NCI-H2196 (cell line): ENCODE measurements around the gene VKORC1L1.
"Not testable (repeated sequence)": the region's sequence is repeated elsewhere in the genome, so short reads cannot be mapped to it uniquely, and the experiment has no call there.

Experiments
- DNase-seq: peaks from one replicate; lab custom pipeline; 2025; ENCODE audit not compliant: unreplicated experiment; lab: John Stamatoyannopoulos, UW

VKORC1L1 gene

DNA sequence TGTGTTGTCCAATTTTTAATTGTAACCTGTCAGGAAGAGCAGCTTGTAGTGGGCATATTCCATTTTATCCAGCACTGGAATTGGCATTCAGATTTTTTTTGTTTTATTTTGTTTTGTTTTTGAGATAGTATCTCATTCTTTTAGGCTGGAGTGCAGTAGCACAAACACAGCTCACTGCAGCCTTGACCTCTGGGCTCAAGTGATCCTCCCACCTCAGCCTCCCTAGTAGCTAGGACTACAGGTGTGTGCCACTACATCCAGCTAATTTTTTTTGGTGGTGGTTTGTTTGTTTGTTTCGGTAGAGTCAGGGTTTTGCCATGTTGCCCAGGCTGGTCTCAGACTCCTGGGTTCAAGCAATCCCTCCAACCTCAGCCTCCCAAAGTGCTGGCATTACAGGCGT, 64.4 kb downstream of the VKORC1L1 start:
- DNase-seq, result no peak

DNA sequence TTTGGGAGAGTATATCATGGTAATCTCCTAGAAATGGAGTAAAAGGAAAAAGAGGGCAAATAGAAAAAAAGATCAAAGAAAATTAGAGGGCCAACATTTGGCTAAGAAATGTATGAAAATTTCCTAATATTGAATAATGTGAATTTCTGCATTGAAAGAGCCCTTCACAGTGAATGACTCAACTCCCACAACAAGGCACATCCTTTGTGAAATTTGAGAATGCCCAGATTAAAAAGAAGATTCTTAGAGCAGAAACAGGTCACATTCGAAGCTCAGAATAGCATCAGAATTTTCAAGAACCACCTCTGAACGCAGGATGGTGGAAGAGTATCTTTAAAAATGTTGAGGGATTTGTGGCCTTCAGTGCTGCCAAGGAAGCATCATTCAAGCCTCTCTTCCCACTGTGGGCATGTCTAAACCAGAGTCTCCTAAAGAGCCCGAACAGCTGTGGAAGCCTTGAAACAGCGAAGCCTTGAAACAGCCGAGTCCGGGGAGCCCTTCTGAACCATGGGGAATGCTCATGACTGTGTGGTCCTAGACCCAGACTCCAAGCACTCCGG, 65.5 kb downstream of the VKORC1L1 start:
- no peak for DNase-seq

GRCh38 chr7:65945787-65946186, 72.9 kb downstream of the VKORC1L1 start:
- not testable (repeated sequence) for DNase-seq

DNA sequence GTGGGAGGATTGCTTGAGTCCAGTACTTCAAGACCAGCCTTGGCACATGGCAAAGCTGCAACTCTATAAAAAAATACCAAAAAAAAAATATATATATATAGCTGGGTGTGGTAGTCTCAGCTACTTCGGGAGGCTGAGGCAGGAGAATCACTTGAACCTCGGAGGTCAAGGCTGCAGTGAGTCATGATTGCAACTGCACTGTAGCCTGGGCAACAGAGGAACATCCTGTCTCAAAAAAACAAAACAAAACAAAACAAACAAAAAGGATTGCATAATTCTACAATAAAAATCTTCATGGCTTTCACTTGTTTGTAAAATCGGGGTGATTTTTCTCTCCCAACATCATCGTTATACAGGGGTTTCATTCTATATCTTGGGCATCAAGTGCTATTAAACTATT, 74.0 kb downstream of the VKORC1L1 start:
- DNase-seq, result peak; percentile 21

DNA sequence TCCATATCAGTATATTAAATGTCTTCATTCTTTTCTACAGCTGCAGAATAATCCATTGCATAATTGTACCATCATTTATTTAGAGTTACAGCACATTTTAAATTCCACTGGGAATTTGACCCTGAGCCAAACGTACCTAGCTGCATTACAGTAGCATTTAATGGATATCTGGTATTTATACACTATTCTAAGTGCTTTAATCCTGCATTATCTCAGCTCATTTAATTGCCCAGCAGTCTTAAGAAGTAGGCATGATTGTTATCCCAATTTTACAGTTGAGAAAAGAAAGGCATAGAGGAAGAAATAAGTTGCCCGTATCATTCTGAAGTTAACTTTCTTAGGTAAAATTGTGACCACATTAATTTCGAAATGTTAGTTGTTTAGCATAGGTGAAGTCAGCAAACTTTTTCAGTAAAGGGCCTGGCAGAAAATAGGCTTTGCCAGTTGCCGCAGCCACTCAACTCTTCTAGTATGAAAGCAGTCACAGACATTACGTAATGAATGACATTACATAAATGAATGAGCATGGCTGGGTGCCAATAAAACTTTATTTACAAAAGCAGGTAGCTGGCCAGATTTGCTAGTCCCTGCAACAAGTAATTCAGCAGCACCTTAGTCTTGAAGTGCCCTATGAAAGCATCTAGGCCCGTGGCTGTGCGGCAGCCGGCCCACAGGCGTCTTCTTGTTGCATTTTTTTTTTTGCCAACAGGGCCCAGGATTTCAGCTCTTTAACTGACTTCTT, 79.1 kb downstream of the VKORC1L1 start:
- DNase-seq, result peak; percentile 21

DNA sequence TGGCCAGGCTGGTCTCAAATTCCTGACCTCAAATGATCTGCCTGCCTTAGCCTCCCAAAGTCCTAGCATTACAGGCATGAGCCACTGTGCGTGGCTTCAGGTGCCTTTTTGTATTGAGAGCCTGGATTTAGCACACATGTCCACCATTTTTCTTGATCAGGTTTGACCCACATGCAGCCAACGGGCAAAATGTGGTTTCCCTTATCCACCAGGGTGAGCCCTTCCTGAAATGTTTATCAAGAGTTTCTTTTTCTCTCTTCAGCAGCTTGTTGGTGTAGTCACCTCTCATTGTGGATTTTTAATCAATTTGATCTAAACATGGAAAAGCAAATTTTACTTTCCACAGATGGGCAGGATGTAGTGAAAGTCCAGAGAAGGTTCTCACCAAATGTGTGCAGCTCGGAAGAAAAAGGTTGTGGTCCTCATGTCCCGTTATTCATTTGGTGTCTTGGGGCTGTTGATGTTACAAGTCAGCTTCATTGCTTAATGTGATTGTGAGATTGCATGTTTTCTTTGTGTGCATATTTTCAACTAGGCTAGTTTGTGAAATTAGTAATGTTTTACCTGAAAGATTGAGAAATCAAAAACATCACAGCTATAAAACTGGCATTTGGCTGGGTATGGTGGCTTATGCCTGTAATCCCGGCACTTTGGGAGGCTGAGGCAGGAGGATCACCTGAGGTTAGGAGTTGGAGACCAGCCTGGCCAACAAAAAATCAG, 80.3 kb downstream of the VKORC1L1 start:
- no peak for DNase-seq

DNA sequence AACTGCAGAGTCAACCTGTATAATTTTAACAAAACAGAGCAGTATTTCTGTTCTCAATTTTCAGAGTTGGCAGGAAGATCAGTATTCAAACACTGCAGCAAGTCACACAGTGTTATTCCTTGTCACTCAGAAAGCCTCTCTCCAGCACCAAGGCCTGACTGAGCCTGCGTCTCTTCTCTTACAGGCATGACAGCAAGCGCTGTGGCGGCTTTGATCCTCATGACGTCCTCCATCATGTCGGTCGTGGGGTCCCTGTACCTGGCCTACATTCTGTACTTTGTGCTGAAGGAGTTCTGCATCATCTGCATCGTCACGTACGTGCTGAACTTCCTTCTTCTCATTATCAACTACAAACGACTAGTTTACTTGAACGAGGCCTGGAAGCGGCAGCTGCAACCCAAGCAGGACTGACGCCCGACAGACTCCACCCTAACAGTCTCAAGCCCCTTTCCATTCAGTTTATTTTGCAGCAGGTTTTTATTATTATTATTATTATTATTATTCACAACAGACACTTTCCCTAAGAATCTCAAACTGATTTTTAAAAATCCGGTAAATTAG, 81.1 kb downstream of the VKORC1L1 start:
- no peak for DNase-seq

DNA sequence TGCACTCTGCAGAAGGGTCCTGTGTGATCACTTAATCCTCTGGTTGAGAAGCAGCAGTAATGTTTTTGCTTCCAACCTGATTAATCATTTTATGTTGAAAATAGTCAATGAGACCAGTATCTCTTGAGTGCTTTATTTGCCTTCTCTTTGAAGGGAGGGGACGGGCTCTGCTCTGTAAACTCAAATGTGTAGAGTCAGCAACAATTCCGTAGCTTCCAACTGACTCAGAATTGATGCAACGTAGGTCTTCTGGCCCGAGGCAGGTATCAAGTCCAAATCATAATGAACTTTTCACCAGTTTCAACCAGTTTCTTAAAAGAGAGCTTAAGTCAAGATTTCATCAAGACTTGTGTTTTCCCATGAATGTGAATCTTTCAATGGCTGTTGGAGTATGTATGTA, 82.8 kb downstream of the VKORC1L1 start:
- DNase-seq, result no peak

DNA sequence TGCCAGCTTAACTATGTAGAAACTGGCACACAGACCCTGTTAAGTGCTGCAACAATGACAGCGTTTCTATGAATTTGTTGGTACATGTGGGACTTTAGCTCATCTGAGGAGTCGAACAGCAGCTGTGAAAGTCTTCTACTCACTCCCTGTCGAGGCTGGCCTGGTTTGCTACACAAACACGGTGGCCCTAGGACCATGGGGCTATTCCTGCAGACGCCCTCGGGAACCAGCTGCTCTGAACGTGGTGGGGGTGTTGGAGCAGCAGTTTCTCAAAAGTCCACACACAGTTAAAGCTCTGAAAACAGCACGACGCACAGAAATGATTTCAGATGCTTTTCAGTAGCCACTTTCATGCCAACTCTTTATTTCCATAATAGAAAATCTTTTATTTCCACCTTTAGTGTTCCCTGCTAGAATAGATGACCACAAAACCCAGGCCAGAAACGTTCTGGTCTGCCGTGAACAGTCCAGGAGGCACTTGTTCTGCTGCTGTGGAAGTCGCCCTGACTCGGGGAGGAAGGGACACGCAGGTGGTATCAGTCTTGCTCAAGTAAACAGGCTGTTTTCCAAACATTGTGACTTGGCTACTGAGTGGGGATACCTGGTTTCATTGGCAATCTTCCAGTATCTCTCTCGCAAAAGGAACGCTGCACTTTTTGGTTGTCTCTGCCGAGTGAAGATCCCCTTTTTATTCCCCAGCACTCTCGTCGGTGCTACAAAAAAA, 87.6 kb downstream of the VKORC1L1 start:
- DNase-seq, result no peak

DNA sequence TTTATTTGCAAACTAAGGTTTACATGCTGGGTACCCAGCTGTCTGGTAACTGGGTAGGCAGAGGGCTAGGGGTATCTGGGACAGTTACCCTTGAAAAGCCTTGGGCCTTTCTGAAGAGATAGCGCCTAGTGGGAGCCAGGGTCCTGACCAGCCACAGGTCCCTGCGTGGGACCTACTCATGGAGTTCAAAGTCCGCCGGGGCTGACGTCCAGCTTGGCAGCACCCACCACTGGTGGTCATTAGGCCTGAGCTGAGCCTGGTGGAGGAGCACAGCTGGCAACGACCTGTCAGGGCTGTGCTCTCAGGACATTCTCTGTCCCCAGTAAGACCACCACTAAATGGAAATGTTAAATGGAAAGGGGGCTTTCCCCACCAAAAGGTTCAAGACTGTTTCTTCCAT, 89.2 kb downstream of the VKORC1L1 start:
- no peak for DNase-seq

GRCh38 chr7:65964671-65965070, 91.8 kb downstream of the VKORC1L1 start:
- DNase-seq, result not testable (repeated sequence)

DNA sequence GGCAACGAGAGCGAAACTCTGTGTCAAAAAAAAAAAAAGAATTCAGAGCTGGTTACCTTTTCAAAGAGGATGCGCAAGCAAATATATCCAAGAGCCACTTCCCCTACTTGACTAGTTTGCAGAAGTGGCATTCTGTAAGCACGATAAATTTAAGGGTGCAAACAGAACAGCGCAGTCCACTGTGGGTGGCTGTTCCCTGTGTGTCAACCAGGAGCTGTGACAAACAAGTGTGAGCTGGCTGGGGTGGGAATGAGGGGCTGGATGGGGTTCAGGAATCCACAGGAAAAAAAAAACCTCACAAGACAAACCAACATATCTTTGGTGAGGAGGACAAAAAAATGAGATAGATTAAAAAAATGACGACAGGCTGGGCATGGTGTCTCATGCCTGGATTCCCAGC, 93.3 kb downstream of the VKORC1L1 start:
- DNase-seq, result no peak

- no peak for DNase-seq
These were observed 94.7 kb downstream of the VKORC1L1 start for GRCh38 chr7:65967361-65968155.

GRCh38 chr7:65968256-65969185, 95.6 kb downstream of the VKORC1L1 start:
- no peak for DNase-seq

DNA sequence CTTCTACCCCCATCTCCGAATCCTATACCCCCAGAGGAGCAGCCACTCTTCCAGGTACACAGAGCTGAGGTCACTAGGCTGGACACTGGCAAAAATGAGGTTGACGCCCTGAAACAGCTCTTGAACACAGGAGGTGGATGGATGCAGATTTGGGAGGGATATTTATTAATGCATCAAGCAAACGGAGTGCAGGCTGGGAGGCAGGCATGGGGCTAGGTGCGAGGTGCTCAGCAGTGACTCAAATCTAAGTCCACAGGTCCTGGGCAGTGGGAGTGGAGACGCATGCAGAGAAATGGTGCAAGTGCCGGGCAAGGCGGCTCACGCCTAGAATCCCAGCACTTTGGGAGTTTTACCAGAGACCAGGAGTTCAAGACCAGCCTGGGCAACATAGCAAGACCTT, 98.1 kb downstream of the VKORC1L1 start:
- DNase-seq, result no peak

GRCh38 chr7:65972976-65973375, 100.1 kb downstream of the VKORC1L1 start:
- DNase-seq, result no peak

DNA sequence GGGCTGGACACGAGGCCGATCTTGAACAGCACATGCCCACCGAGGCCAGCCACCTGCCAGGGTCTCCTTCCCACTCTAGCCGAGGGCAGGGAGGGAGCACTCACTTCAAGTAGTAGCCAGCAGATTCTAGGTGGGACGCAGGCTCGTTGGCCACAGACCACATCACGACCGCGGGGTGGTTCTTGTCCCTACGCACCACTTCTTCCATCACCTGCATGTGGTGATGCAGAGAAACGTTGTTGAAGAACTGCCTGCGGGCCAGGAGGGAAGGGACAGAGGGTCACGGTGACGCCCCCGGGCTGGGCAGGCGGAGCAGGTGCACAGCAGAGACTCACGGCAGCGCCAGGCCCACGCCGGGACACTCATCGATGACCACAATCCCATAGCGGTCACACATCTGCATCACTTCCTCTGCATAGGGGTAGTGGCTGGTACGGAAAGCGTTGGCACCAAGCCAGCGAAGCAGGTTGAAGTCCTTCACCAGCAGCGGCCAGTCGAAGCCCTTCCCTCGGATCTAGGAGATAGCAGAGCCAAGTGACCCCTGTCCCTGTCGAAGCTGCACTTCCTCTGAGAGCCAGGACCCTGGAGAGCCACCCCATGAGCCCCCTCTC, 101.4 kb downstream of the VKORC1L1 start:
- DNase-seq, result no peak

DNA sequence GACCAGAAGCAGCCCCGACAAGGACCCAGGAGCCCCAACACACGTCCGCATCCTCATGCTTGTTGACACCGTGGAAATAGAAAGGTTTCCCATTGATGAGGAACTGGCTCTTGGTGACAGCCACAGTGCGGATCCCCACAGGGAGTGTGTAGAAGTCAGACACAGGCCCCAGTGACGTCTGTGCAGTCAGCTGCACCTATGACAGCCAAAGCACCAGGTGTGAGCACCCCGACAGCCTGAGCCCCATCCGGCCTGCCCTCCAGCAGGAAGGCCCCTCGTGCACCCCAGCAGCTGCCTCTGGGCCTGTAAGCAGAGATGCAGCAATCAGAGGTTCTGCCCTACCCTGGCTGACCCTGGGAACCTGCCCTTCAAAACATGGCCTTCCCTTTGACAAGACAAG, 102.0 kb downstream of the VKORC1L1 start:
- DNase-seq, result no peak

- no peak for DNase-seq
These were observed 103.1 kb downstream of the VKORC1L1 start for GRCh38 chr7:65975814-65976445.
